Fibroblast of the aortic adventitia (primary cell): Measurements from ENCODE around the gene TSPAN5. TPM values are rescaled to one million over a fixed set of nuclear protein-coding genes. Genes with fewer than 3 reads are reported as not detected.

Experiments
- DNase-seq: peaks from one replicate; pipeline ENCODE4 v3.0.0-alpha.2; 2010; ENCODE audit warnings: low read depth
- H3K4me3 ChIP-seq: 2 replicates; pipeline ENCODE4 v1.5.1; 2011; ENCODE audit warnings: low read depth, mild to moderate bottlenecking, control low read depth, low read length, moderate library complexity
- total RNA-seq: library from RNA; depleted of rRNA; stranded (reverse); fragments of >200 nt; gene quantifications from 2 replicates; pipeline ENCODE4 v1.2.3, GENCODE V29; 2012; ENCODE audit warnings: low replicate concordance
- TF ChIP-seq, protein P1 (sequence below): IDR thresholded peaks from 2 replicates; pipeline ENCODE4 v1.5.1; 2011; ENCODE audit warnings: mild to moderate bottlenecking, low read length, control low read depth, inconsistent platforms; ENCODE audit not compliant: insufficient read depth

The TSPAN5 gene
- total RNA-seq, 1 donor: 49.0 TPM

DNA sequence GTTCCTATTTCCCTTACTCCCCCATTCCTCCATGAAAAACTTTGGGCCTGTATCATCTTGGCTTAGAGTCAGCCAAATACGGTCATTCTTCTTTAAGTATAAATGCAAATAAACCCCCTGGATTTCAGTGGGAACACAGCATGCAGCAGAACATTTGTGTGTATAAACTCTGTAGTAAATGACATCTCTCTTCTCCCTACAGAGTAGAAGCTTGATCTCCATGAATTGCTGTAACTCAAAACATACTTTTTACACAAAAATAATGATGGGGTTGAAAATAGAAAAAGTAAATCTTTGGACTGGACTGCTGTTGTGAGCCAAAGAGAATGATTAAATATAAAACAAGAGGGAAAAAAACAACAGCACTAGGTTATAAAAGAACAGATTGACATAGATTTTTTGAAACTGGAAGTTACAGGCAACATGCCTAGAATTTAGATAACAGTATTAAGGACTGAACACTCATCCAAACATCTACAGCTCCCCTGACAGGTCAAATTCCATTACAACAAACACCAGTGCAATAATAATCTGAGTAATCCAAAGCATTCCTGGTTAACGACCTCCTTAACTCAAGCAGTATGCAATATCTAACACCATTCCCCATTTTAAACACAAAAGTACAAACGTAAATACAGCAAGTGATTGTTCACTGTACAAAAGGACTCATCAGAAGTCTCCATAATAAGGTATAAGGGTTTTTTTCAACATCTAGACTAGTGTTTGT, 30.7 kb downstream of the TSPAN5 start:
- DNase-seq: peak; percentile 90
- no peak overlapping the region for H3K4me3 ChIP-seq
- TF ChIP-seq, protein P1, sequence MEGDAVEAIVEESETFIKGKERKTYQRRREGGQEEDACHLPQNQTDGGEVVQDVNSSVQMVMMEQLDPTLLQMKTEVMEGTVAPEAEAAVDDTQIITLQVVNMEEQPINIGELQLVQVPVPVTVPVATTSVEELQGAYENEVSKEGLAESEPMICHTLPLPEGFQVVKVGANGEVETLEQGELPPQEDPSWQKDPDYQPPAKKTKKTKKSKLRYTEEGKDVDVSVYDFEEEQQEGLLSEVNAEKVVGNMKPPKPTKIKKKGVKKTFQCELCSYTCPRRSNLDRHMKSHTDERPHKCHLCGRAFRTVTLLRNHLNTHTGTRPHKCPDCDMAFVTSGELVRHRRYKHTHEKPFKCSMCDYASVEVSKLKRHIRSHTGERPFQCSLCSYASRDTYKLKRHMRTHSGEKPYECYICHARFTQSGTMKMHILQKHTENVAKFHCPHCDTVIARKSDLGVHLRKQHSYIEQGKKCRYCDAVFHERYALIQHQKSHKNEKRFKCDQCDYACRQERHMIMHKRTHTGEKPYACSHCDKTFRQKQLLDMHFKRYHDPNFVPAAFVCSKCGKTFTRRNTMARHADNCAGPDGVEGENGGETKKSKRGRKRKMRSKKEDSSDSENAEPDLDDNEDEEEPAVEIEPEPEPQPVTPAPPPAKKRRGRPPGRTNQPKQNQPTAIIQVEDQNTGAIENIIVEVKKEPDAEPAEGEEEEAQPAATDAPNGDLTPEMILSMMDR: no peak

GRCh38 chr4:98626350-98626749, 32.1 kb downstream of the TSPAN5 start:
- no peak overlapping the region for H3K4me3 ChIP-seq
- DNase-seq: peak; percentile 90
- TF ChIP-seq, protein P1: peak; percentile 13

GRCh38 chr4:98625920-98626319, 32.5 kb downstream of the TSPAN5 start:
- no peak overlapping the region for H3K4me3 ChIP-seq
- no peak for DNase-seq
- TF ChIP-seq, protein P1: no peak

GRCh38 chr4:98625399-98625798, 33.0 kb downstream of the TSPAN5 start:
- DNase-seq: no peak

GRCh38 chr4:98624642-98625041, 33.8 kb downstream of the TSPAN5 start:
- TF ChIP-seq, protein P1: no peak
- H3K4me3 ChIP-seq: no peak overlapping the region
- no peak for DNase-seq

More at GRCh38 chr4:98625399-98625798, 33.0 kb downstream of the TSPAN5 start:
- H3K4me3 ChIP-seq: no peak overlapping the region
- TF ChIP-seq, protein P1: no peak

DNA sequence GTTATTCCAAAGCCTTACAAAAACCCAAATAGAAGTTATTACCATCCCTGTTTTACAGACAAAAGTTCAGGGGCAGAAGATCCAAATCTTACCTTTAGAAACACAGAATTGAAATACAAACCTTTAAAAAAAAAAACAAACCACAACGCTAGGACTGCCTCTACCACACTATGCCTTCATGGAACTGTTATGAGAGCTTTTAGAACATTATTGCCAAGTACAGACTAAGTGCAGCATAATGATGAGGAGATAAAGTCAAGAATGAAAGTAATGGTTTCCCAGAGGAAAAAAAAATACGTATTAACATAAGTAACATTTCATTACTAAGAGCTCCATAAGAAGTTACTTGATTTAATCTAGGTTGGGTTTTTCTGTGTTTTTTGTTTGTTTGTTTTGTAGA, 34.3 kb downstream of the TSPAN5 start:
- H3K4me3 ChIP-seq: no peak overlapping the region
- TF ChIP-seq, protein P1: no peak
- no peak for DNase-seq
